ENCODE results near the gene CLMN. TPM values are rescaled to one million over a fixed set of nuclear protein-coding genes. Genes with fewer than 3 reads are reported as not detected.
A peak's percentile ranks its signal among the peaks of the same experiment; 100 is the strongest.
"Not testable (repeated sequence)": the region's sequence is repeated elsewhere in the genome, so short reads cannot be mapped to it uniquely, and the experiment has no call there.

Gene CLMN
- total RNA-seq, 3 donors from 2014 or later (not counting 1 experiment from before 2014, with no cell fraction given), result 0.80 to 2.0 (median 1.8) TPM

GRCh38 chr14:95140060-95140858 lies 179.4 kb downstream of the CLMN start:
- no peak overlapping the region for H3K4me3 Mint-ChIP-seq

DNA sequence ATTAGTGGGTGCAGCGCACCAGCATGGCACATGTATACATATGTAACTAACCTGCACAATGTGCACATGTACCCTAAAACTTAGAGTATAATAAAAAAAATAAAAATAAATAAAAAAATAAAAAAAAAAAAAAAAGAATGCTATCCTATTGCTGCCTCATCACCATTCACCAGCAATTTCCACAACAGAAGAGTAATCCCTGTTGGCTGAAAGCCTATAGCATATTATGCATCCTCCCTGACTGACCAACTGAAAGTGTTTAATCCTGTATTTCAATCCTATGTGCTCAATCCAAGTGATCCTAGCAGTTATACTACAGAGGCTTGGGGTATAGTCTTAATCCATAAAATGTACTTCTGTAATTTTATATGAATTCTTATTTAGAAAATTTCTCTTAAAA lies 180.8 kb downstream of the CLMN start:
- Mint-ChIP-seq H3K27me3 (ENCODE audit: low read depth in 2 of 2) (no peaks in the 10 kb centered on the region), H3K9me3 (no peaks in the 10 kb centered on the region), H3K27ac (peak overlapping the region in 1 of 2 donors; percentile 65), H3K4me1 (peaks cover 70 to 75% of the 10 kb centered on the region in 2 donors), H3K4me3 (no peak overlapping the region), H3K36me3 (no peaks in the 10 kb centered on the region)
- Histone ChIP-seq H3K27ac (ENCODE audit: low read length) (no peak overlapping the region), H3K4me3 (ENCODE audit: low read length) (no peak overlapping the region), H3K9me3 (ENCODE audit: control insufficient read depth, insufficient read depth, low read length) (no peaks in the 10 kb centered on the region), H3K27me3 (ENCODE audit: control insufficient read depth, insufficient read depth, low read length) (no peaks in the 10 kb centered on the region), H3K36me3 (ENCODE audit: control insufficient read depth, insufficient read depth, low read length) (peaks cover 2% of the 10 kb centered on the region), H3K4me1 (ENCODE audit: control insufficient read depth, insufficient read depth, low read length) (no peaks in the 10 kb centered on the region)
- intact Hi-C loops (cut with micrococcal nuclease), result no loop called here
- ATAC-seq, result peak in 1 of 3 donors; percentile 18
- WGBS (ENCODE audit: insufficient coverage), result no CpG with 5 or more reads among the region's 1 CpG
- no peak for TF ChIP-seq CTCF (IDR thresholded peaks at IDR 0.05)
- DNase-seq, result no peak

More at GRCh38 chr14:95140060-95140858, 179.4 kb downstream of the CLMN start:
- WGBS (ENCODE audit: insufficient coverage), result 39% methylated on average over 2 of the region's 5 CpGs
- H3K27ac Mint-ChIP-seq, result peak overlapping the region; percentile 8 to 37
- Histone ChIP-seq H3K4me3 (ENCODE audit: low read length) (no peak overlapping the region), H3K36me3 (ENCODE audit: control insufficient read depth, insufficient read depth, low read length) (peaks cover 2% of the 10 kb centered on the region), H3K27me3 (ENCODE audit: control insufficient read depth, insufficient read depth, low read length) (no peaks in the 10 kb centered on the region), H3K4me1 (ENCODE audit: control insufficient read depth, insufficient read depth, low read length) (no peaks in the 10 kb centered on the region), H3K9me3 (ENCODE audit: control insufficient read depth, insufficient read depth, low read length) (no peaks in the 10 kb centered on the region), H3K27ac (ENCODE audit: low read length) (no peak overlapping the region)
- intact Hi-C loops (cut with micrococcal nuclease), result no loop called here
- H3K9me3 Mint-ChIP-seq, result peaks cover 5% of the 10 kb centered on the region in 2 donors
- ATAC-seq, result no peak
- peaks cover 59 to 79% of the 10 kb centered on the region in 2 donors for H3K4me1 Mint-ChIP-seq
- no peak for DNase-seq
- H3K27me3 Mint-ChIP-seq (ENCODE audit: low read depth in 2 of 2), result no peaks in the 10 kb centered on the region
- TF ChIP-seq CTCF (IDR thresholded peaks at IDR 0.05), result no peak
- peaks cover 10% of the 10 kb centered on the region for H3K36me3 Mint-ChIP-seq

DNA sequence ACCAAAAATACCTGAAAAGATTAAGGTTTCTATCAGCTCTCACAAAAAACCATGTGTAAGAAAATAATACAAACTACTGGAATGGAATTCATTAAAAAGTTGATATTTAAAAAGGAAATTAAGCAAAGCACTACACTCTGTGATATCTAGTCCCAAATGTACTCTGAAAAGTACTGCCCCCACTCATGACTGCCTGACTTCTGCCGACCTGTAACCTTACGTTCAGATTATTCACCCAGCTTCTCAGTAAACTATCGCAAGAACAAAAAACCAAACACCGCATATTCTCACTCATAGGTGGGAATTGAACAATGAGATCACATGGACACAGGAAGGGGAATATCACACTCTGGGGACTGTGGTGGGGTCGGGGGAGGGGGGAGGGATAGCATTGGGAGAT lies 181.3 kb downstream of the CLMN start:
- H3K36me3 ChIP-seq (ENCODE audit: control insufficient read depth, insufficient read depth, low read length); H3K36me3 Mint-ChIP-seq; H3K9me3 ChIP-seq (ENCODE audit: control insufficient read depth, insufficient read depth, low read length); DNase-seq; H3K4me3 Mint-ChIP-seq; H3K4me3 ChIP-seq (ENCODE audit: low read length); H3K4me1 ChIP-seq (ENCODE audit: control insufficient read depth, insufficient read depth, low read length); intact Hi-C loops (cut with micrococcal nuclease); H3K27me3 ChIP-seq (ENCODE audit: control insufficient read depth, insufficient read depth, low read length); H3K9me3 Mint-ChIP-seq; H3K27me3 Mint-ChIP-seq (ENCODE audit: low read depth in 2 of 2); H3K27ac ChIP-seq (ENCODE audit: low read length): not testable (repeated sequence)
- H3K27ac Mint-ChIP-seq, result peak overlapping the region; percentile 7 to 61
- peak in 2 of 3 donors; percentile 36 to 80 for ATAC-seq
- H3K4me1 Mint-ChIP-seq, result peaks cover 70 to 71% of the 10 kb centered on the region in 2 donors
- WGBS (ENCODE audit: insufficient coverage), result 63% methylated on average over 2 of the region's 5 CpGs

DNA sequence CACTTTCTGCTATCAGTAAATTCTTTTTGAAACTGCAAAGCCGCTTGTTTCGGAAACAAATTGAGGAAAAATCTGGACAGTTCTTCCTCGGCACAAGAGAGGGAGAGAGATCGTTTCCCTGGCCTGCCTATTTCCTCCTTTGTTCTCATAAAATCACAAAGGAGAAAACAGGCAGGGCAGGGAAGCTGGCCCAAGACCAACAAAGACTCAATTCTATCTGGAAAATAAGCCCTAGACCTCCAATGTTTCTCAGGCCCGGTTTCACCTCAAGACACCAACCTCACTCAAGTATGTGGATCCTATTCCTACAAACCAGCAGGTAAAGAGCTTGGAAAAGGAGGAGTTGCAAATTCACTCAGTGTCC lies 181.9 kb downstream of the CLMN start:
- Mint-ChIP-seq H3K27me3 (ENCODE audit: low read depth in 2 of 2) (no peaks in the 10 kb centered on the region), H3K27ac (peak overlapping the region; percentile 7 to 61), H3K4me3 (peak overlapping the region; percentile 17), H3K9me3 (no peaks in the 10 kb centered on the region), H3K4me1 (peaks cover 73% of the 10 kb centered on the region in 2 donors), H3K36me3 (peaks cover 4% of the 10 kb centered on the region)
- Histone ChIP-seq H3K4me3 (ENCODE audit: low read length) (no peak overlapping the region), H3K9me3 (ENCODE audit: control insufficient read depth, insufficient read depth, low read length) (no peaks in the 10 kb centered on the region), H3K27ac (ENCODE audit: low read length) (no peak overlapping the region), H3K36me3 (ENCODE audit: control insufficient read depth, insufficient read depth, low read length) (peaks cover 6% of the 10 kb centered on the region), H3K27me3 (ENCODE audit: control insufficient read depth, insufficient read depth, low read length) (no peaks in the 10 kb centered on the region), H3K4me1 (ENCODE audit: control insufficient read depth, insufficient read depth, low read length) (no peaks in the 10 kb centered on the region)
- WGBS (ENCODE audit: insufficient coverage), result 97% methylated on average over 5 of the region's 5 CpGs
- DNase-seq (no peak), ATAC-seq (no peak)
- no peak for TF ChIP-seq CTCF (IDR thresholded peaks at IDR 0.05)
- intact Hi-C loops (cut with micrococcal nuclease), result no loop called here

Data from natural killer cell (primary cell).